ENCODE data around the gene IGF2BP2.

GRCh38 chr3:185693985-185694653 lies 130.7 kb downstream of the IGF2BP2 start:
- TF ChIP-seq CTCF (IDR thresholded peaks at IDR 0.05) (no peak), POLR2A (IDR thresholded peaks at IDR 0.05) (no peak)

Data from testis (tissue), 2 donors.